HuH-7 (cell line): ENCODE measurements around the gene AMY1A.
"Not testable (repeated sequence)": the region's sequence is repeated elsewhere in the genome, so short reads cannot be mapped to it uniquely, and the experiment has no call there.

Source experiments
- DNase-seq: peaks from one replicate; pipeline ENCODE4 v3.0.0; 2011; ENCODE audit warnings: low spot score

Gene AMY1A

GRCh38 chr1:103655460-103655859 lies at the start of gene AMY1A:
Gene AMY1A (plus strand): TSS chr1:103655760. CDS start chr1:103656331, 571 bp downstream.
- DNase-seq: not testable (repeated sequence)

GRCh38 chr1:103616362-103616761 lies 39.2 kb upstream of the AMY1A start:
- no peak for DNase-seq

GRCh38 chr1:103616994-103617477 lies 38.5 kb upstream of the AMY1A start, which contains the start of gene AMY2A:
Gene AMY2A (plus strand): TSS chr1:103617427. CDS start chr1:103617441, 14 bp downstream.
- not testable (repeated sequence) for DNase-seq

GRCh38 chr1:103627436-103627835 lies 28.1 kb upstream of the AMY1A start:
- DNase-seq: not testable (repeated sequence)

GRCh38 chr1:103641194-103641593 lies 14.4 kb upstream of the AMY1A start:
- DNase-seq: not testable (repeated sequence)

GRCh38 chr1:103643908-103644307 lies 11.7 kb upstream of the AMY1A start:
- not testable (repeated sequence) for DNase-seq

- not testable (repeated sequence) for DNase-seq
Observed at GRCh38 chr1:103650305-103650704, 5.3 kb upstream of the AMY1A start.

GRCh38 chr1:103650889-103651288 lies 4.7 kb upstream of the AMY1A start:
- DNase-seq: not testable (repeated sequence)

- DNase-seq: not testable (repeated sequence)
Observed at GRCh38 chr1:103654133-103654532, 1.4 kb upstream of the AMY1A start.

GRCh38 chr1:103676335-103676734 lies 20.8 kb downstream of the AMY1A start:
- not testable (repeated sequence) for DNase-seq

- not testable (repeated sequence) for DNase-seq
Observed at GRCh38 chr1:103696110-103696509, 40.5 kb downstream of the AMY1A start, which contains the start of gene AMY1B. Gene AMY1B (minus strand): TSS chr1:103696210. CDS start chr1:103695639, 571 bp downstream.

- DNase-seq: not testable (repeated sequence)
Observed at GRCh38 chr1:103697430-103697829, 41.9 kb downstream of the AMY1A start.

- not testable (repeated sequence) for DNase-seq
Observed at GRCh38 chr1:103700669-103701068, 45.1 kb downstream of the AMY1A start.

- DNase-seq: not testable (repeated sequence)
Observed at GRCh38 chr1:103701256-103701655, 45.7 kb downstream of the AMY1A start.

GRCh38 chr1:103707670-103708069 lies 52.1 kb downstream of the AMY1A start:
- not testable (repeated sequence) for DNase-seq

- not testable (repeated sequence) for DNase-seq
Observed at GRCh38 chr1:103710381-103710780, 54.8 kb downstream of the AMY1A start.
